Panc1 (cell line): ENCODE measurements around the gene ERC2.

Source experiments
- POLR2AphosphoS5 ChIP-seq: IDR thresholded peaks from 2 replicates; pipeline ENCODE4 v1.6.1; 2012; ENCODE audit warnings: mild to moderate bottlenecking, low read depth, low read length, moderate library complexity
- REST ChIP-seq, 2 experiments: IDR thresholded peaks; 2 replicates each; pipeline ENCODE4 v1.6.1; 2011 to 2012; ENCODE audit warnings: low read depth in 2 of 2, control low read depth in 1 of 2, low read length in 1 of 2, mild to moderate bottlenecking in 1 of 2, moderate library complexity in 1 of 2; ENCODE audit not compliant: insufficient read depth in 1 of 2
- TCF7L2 ChIP-seq: IDR thresholded peaks from 2 replicates; pipeline ENCODE4 v1.6.1; 2011; ENCODE audit warnings: mild to moderate bottlenecking, low read depth, low read length, inconsistent platforms

GRCh38 chr3:55473788-55474187, 994.5 kb downstream of the ERC2 start:
- TF ChIP-seq POLR2AphosphoS5 (no peak), REST (IDR thresholded peaks at IDR 0.05; ENCODE audit: insufficient read depth in 1 of 2, low read depth in 2 of 2, low read length in 1 of 2) (no peak), TCF7L2 (no peak)
